OCI-LY7 (cell line): ENCODE measurements around the gene SPAG4.

Experiments used
- CTCF ChIP-seq: fragments of 200-600 bp; sonication (generic); conservative IDR thresholded peaks from 2 replicates; pipeline ENCODE4 v1.5.1; 2014; ENCODE audit warnings: mild to moderate bottlenecking, antibody characterized with exemption, low read length, moderate library complexity, mixed read lengths
- EZH2phosphoT487 ChIP-seq: fragments of 200-600 bp; sonication (generic); IDR thresholded peaks from 2 replicates; pipeline ENCODE4 v1.6.1; 2018; ENCODE audit warnings: low read depth, borderline replicate concordance, mild to moderate bottlenecking, mixed run types, antibody characterized with exemption, low read length, moderate library complexity, mixed read lengths

DNA sequence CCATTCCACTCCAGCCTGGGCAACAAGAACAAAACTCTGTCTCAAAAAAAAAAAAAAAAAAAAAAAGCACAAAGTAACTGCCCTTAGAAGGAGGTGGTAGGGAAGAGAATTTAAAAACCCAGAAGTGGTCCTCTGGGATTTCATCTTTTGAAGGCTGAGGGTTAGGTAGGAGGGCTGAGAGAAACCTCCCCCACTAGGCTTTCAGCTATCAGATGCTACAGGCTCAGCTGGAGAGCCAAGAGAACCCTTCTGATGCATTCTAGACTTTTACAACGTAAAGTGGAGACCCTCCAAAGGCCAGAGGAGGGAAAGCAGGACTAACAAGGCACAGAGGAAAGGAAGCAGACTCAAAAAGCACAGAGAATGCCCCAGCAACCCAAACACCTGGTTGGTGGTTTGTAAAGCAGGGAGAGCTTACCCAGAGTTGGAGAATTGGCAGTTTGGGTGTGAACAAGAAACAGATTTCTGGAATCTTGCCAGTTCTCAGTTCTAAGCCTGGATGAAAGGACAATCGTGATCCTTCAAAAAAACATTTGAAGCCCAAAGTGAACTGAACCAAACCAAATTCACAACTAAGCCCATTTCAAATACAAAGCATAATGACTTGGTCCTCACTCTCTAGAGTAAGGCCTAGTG is 23.2 kb upstream of the SPAG4 start:
- no peak for TF ChIP-seq CTCF
- no peak for TF ChIP-seq EZH2phosphoT487
